ENCODE results near the gene ADAM21. TPM values are rescaled to one million over a fixed set of nuclear protein-coding genes. Genes with fewer than 3 reads are reported as not detected.

Gene ADAM21
- total and polyA plus RNA-seq, 2 of the 13 experiments (the other 11 are each of a cell fraction or from before 2014, with no cell fraction given) = 0.03 to 0.07 TPM

GRCh38 chr14:70416725-70417349 lies 35.1 kb upstream of the ADAM21 start, which contains the start of gene SYNJ2BP (continued):
- TF ChIP-seq RARG (CRISPR knock-in tag; IDR thresholded peaks at IDR 0.05; ENCODE audit: low read depth) (no peak), RORA (CRISPR knock-in tag; IDR thresholded peaks at IDR 0.05) (no peak), ZFP41 (CRISPR knock-in tag; IDR thresholded peaks at IDR 0.05; ENCODE audit: borderline replicate concordance) (no peak), KMT2A (CRISPR knock-in tag; IDR thresholded peaks at IDR 0.05) (peak; percentile 99), ZBTB7A (CRISPR knock-in tag; IDR thresholded peaks at IDR 0.05) (no peak), XRCC5 (optimal IDR thresholded peaks at IDR 0.05; ENCODE audit: low read length) (peak; percentile 36), ZNF501 (CRISPR knock-in tag; IDR thresholded peaks at IDR 0.05) (peak; percentile 86), TOPORS (CRISPR knock-in tag; IDR thresholded peaks at IDR 0.05) (no peak), MXD1 (CRISPR knock-in tag; IDR thresholded peaks at IDR 0.05) (0 out of 2 replicates have a peak, but pooled peaks have one; percentile 35), PRDM4 (CRISPR knock-in tag; IDR thresholded peaks at IDR 0.05; ENCODE audit: borderline replicate concordance) (no peak), CREB1 (IDR thresholded peaks at IDR 0.05) (no peak), CREB1 (CRISPR knock-in tag; IDR thresholded peaks at IDR 0.05) (peak; percentile 71), USF2 (IDR thresholded peaks at IDR 0.05; ENCODE audit: low read depth, low read length) (no peak), USF2 (CRISPR knock-in tag; IDR thresholded peaks at IDR 0.05; ENCODE audit: borderline replicate concordance) (no peak), ZNF614 (CRISPR knock-in tag; IDR thresholded peaks at IDR 0.05; ENCODE audit: borderline replicate concordance) (0 out of 2 replicates have a peak, but pooled peaks have one; percentile 45), TAF1 (CRISPR knock-in tag; IDR thresholded peaks at IDR 0.05) (0 out of 2 replicates have a peak, but pooled peaks have one; percentile 43), UBTF (CRISPR knock-in tag; IDR thresholded peaks at IDR 0.05) (0 out of 2 replicates have a peak, but pooled peaks have one; percentile 21), HMG20B (CRISPR knock-in tag; conservative IDR thresholded peaks at IDR 0.05) (no peak), TOE1 (CRISPR knock-in tag; IDR thresholded peaks at IDR 0.05) (no peak), ZNF367 (CRISPR knock-in tag; IDR thresholded peaks at IDR 0.05; ENCODE audit: borderline replicate concordance) (no peak), ZNF292 (CRISPR knock-in tag; IDR thresholded peaks at IDR 0.05; ENCODE audit: borderline replicate concordance, low read depth) (peak; percentile 90), ZNF652 (CRISPR knock-in tag; IDR thresholded peaks at IDR 0.05; ENCODE audit: borderline replicate concordance, low read depth) (no peak), ZNF296 (CRISPR knock-in tag; conservative IDR thresholded peaks at IDR 0.05) (no peak)

Data from HepG2 (cell line).